Endothelial cell of umbilical vein (primary cell): Measurements from ENCODE around the gene SNAPC2. TPM values are rescaled to one million over a fixed set of nuclear protein-coding genes. Genes with fewer than 3 reads are reported as not detected.

ENCODE experiments used
- BruUV-seq: library from RNA; stranded (reverse); fragments of 400-500 nt; replicated peaks from 2 replicates; lab custom pipeline; 2021; lab: Mats Ljungman, UMichigan
- CTCF ChIA-PET: fragments of 300-600, 350-600 bp; sonication (Branson Sonifier 250); formaldehyde crosslinking; loops from one replicate; lab custom pipeline; 2021; ENCODE audit warnings: antibody characterized with exemption, inconsistent platforms; lab: Charles Lee
- POLR2A ChIA-PET: fragments of 300-600, 350-600 bp; sonication (Branson Sonifier 250); formaldehyde crosslinking; loops from one replicate; lab custom pipeline; 2021; ENCODE audit warnings: antibody characterized with exemption, inconsistent platforms; lab: Charles Lee
- DNase-seq: peaks from one replicate; pipeline ENCODE4 v3.0.0-alpha.2; 2011; ENCODE audit warnings: low read depth, low spot score
- FAIRE-seq: peaks from 2 replicates; lab custom pipeline; 2011; peaks lifted over from hg19 to GRCh38; lab: Jason Lieb, UNC
- H2AFZ ChIP-seq: 2 replicates; pipeline ENCODE4 v1.6.0; 2012; ENCODE audit warnings: low read depth, low read length, control low read depth, inconsistent platforms
- H3K27ac ChIP-seq: 2 replicates; pipeline ENCODE4 v1.5.1; 2011; ENCODE audit warnings: low read depth, mild to moderate bottlenecking, control low read depth, low read length, moderate library complexity; ENCODE audit not compliant: insufficient read depth
- H3K27me3 ChIP-seq, 2 experiments: 2 replicates each; pipeline versions ENCODE4 v1.6.0 to v1.6.1; 2011; ENCODE audit warnings: low read length in 2 of 2, mixed read lengths in 1 of 2; ENCODE audit not compliant: control insufficient read depth in 2 of 2, insufficient read depth in 2 of 2
- H3K36me3 ChIP-seq, 2 experiments: 2 replicates in 1 of 2; 3 replicates in 1 of 2; pipeline ENCODE4 v1.5.1; 2011; ENCODE audit warnings: low read length in 2 of 2, mild to moderate bottlenecking in 1 of 2, moderate library complexity in 1 of 2; ENCODE audit not compliant: control insufficient read depth in 2 of 2, insufficient read depth in 2 of 2; ENCODE audit errors: extremely low read depth in 1 of 2
- H3K4me1 ChIP-seq: 3 replicates; pipeline ENCODE4 v1.5.1; 2011; ENCODE audit warnings: mild to moderate bottlenecking, low read length; ENCODE audit not compliant: control insufficient read depth, insufficient read depth; ENCODE audit errors: extremely low read depth
- H3K4me2 ChIP-seq: 2 replicates; pipeline ENCODE4 v1.6.1; 2011; ENCODE audit warnings: low read length, control low read depth, mixed read lengths; ENCODE audit not compliant: insufficient read depth
- H3K4me3 ChIP-seq, 3 experiments: fragments of 200-600 bp in 1 of 3; sonication (generic), shearing (Covaris generic) in 1 of 3; replicated peaks in 1 of 3; 2 replicates each; pipeline ENCODE4 v1.5.1; 2011 to 2016; ENCODE audit warnings: control low read depth in 3 of 3, low read length in 3 of 3, mild to moderate bottlenecking in 2 of 3, inconsistent platforms in 1 of 3, low read depth in 1 of 3, moderate library complexity in 1 of 3; ENCODE audit not compliant: insufficient read depth in 1 of 3
- H3K79me2 ChIP-seq: 2 replicates; pipeline ENCODE4 v1.6.0; 2012; ENCODE audit warnings: low read length, inconsistent platforms; ENCODE audit not compliant: control insufficient read depth, insufficient read depth
- H3K9ac ChIP-seq: replicated peaks from 2 replicates; pipeline ENCODE3; 2011; ENCODE audit warnings: low read length, control low read depth; ENCODE audit not compliant: insufficient read depth; ENCODE audit errors: extremely low read depth
- H3K9me1 ChIP-seq: replicated peaks from 3 replicates; pipeline ENCODE4 v1.6.0; 2011; ENCODE audit warnings: mild to moderate bottlenecking, low read length; ENCODE audit not compliant: control insufficient read depth, insufficient read depth; ENCODE audit errors: extremely low read depth
- H3K9me3 ChIP-seq: replicated peaks from 2 replicates; pipeline ENCODE4 v1.5.1; 2012; ENCODE audit warnings: low read length, inconsistent platforms; ENCODE audit not compliant: control insufficient read depth, insufficient read depth
- H4K20me1 ChIP-seq: replicated peaks from 2 replicates; pipeline ENCODE3; 2011; ENCODE audit warnings: mild to moderate bottlenecking, low read length; ENCODE audit not compliant: control insufficient read depth, insufficient read depth; ENCODE audit errors: extremely low read depth
- EZH2 ChIP-seq: IDR thresholded peaks from 2 replicates; pipeline ENCODE4 v1.6.1; 2012; ENCODE audit warnings: borderline replicate concordance, low read depth, mild to moderate bottlenecking, moderate library complexity, low read length, inconsistent platforms; ENCODE audit not compliant: severe bottlenecking
- FOS ChIP-seq: IDR thresholded peaks from 2 replicates; pipeline ENCODE4 v1.6.1; 2011; ENCODE audit warnings: mild to moderate bottlenecking, low read length, moderate library complexity, borderline replicate concordance; ENCODE audit not compliant: insufficient read depth
- GATA2 ChIP-seq: IDR thresholded peaks from 2 replicates; pipeline ENCODE4 v1.7.0; 2011; ENCODE audit warnings: low read depth, mild to moderate bottlenecking, moderate library complexity, mixed read lengths, low read length; ENCODE audit not compliant: insufficient read length, insufficient read depth
- JUN ChIP-seq: IDR thresholded peaks from 2 replicates; pipeline ENCODE4 v1.6.1; 2011; ENCODE audit warnings: borderline replicate concordance, low read depth; ENCODE audit not compliant: insufficient read length, insufficient read depth
- MYC ChIP-seq: IDR thresholded peaks from one replicate; pipeline ENCODE4 v1.6.1; 2011; ENCODE audit warnings: mild to moderate bottlenecking, low read depth, low read length
- POLR2A ChIP-seq: IDR thresholded peaks from 2 replicates; pipeline ENCODE4 v1.6.1; 2012; ENCODE audit warnings: low read depth, mild to moderate bottlenecking, control low read depth, low read length
- POLR2AphosphoS5 ChIP-seq: IDR thresholded peaks from 2 replicates; pipeline ENCODE4 v1.6.1; 2012; ENCODE audit warnings: low read depth, mild to moderate bottlenecking, control low read depth, low read length, moderate library complexity; ENCODE audit not compliant: insufficient read depth
- dilution Hi-C: fragments of 300-500 bp; cut with MboI; formaldehyde crosslinking; loops from one replicate; pipeline ENCODE4 v1.15.0; 2019; ENCODE audit warnings: low sequenced_read_pairs; ENCODE audit not compliant: extremely low pct_ligation_motif_present
- intact Hi-C: fragments of 100-400 bp; cut with micrococcal nuclease; formaldehyde crosslinking; loops from one replicate; pipeline ENCODE4 v1.10.0; 2022
- polyA plus RNA-seq, 4 experiments: library from polyadenylated mRNA; depleted of rRNA in 3 of 4; stranded (reverse) in 3 of 4; unstranded in 1 of 4; fragments of >200 nt; gene quantifications; 2 replicates each; pipeline versions ENCODE4 v1.2.1 to v1.2.3, GENCODE V29; 2011 to 2012; ENCODE audit warnings: missing spikeins in 1 of 4
- total RNA-seq: library from RNA; stranded (reverse); gene quantifications from 2 replicates; pipeline ENCODE4 v1.2.3, GENCODE V29; 2021
- TF ChIP-seq, protein P1 (sequence below), 2 donors: IDR thresholded peaks; 1 replicate in 1 of 2; 2 replicates in 1 of 2; pipeline ENCODE4 v1.5.1; 2011; ENCODE audit warnings: low read length in 2 of 2, mild to moderate bottlenecking in 2 of 2, moderate library complexity in 2 of 2, control low read depth in 1 of 2, inconsistent platforms in 1 of 2, low read depth in 1 of 2; ENCODE audit not compliant: insufficient read depth in 1 of 2; ENCODE audit errors: extremely low read depth in 1 of 2
- TF ChIP-seq, protein P2 (sequence below): IDR thresholded peaks from 2 replicates; pipeline ENCODE4 v1.6.1; 2011; ENCODE audit not compliant: insufficient read depth, insufficient read length

The SNAPC2 gene
- total and polyA plus RNA-seq, 2 donors (not counting 3 experiments of a cell fraction or from before 2014, with no cell fraction given): 23.7 to 25.8 TPM

DNA sequence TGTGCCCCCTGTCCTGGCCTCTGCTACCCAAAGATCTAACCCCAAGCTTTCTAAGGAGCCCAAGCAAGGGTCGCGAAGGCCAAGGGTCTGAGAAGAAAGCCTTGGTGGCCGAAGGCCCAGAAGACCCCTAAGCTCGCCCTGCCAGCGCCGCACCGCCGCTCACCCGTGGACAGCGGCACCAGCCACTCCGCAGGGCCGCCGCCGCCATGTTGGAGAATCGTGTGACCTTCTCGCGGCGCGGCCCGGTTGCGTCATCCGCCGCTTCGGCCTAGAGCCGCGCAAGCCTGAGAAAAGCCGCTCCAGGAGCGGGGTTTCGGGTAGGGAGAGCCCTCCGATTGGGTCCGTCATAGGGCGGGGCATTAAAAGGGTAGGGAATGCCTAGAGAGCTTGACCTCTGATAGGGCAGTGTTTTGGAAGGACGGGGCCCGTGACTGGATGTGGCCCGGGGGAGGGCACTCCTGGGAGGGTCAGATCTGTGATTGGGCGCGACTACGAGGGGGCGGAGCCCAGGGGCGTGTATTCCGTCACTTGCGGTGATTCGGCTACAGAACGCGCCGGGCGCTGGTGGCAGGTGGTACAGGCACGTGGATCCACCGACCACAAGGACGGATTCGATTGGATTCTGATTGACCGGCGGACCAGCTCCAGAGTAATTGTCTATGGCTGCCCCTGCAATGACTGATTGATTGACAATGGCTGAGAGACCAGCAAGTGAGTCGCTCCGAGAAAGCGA is 23.5 kb downstream of the SNAPC2 start, which contains the start of gene TIMM44:
Gene TIMM44 (minus strand): TSS at position 223 of the 733 bp plus-strand sequence. CDS start 15 bp downstream, at position 208.
- no peaks in the 10 kb centered on the region for H3K27me3 ChIP-seq
- intact Hi-C loops: loop anchor here (1.0 to 2.0 kb wide), 6 partner anchors 14 to 310 kb away; partner anchors contain the start of gene SNAPC2
- no peaks in the 10 kb centered on the region for H3K9me3 ChIP-seq
- H3K27ac ChIP-seq: peak within 1 kb of the TSS; percentile 89
- H3K36me3 ChIP-seq: peaks cover 0 to 4% of the 10 kb centered on the region in 2 experiments
- no TSS peak for BruUV-seq
- dilution Hi-C loops: no loop called here
- H3K4me2 ChIP-seq: peak within 1 kb of the TSS; percentile 98
- H3K79me2 ChIP-seq: peaks cover 22% of the 10 kb centered on the region
- DNase-seq: peak; percentile 99
- peak within 1 kb of the TSS; percentile 73 to 93 (median 88) for H3K4me3 ChIP-seq
- H3K4me1 ChIP-seq: peaks cover 9% of the 10 kb centered on the region
- CTCF ChIA-PET: interaction anchor here (0.6 to 3.4 kb wide), 33 partner anchors 10 to 856 kb away, joined by 3 to 101 read pairs (median 6); partner anchors contain the start of genes ELAVL1, KANK3, MAP2K7 and SNAPC2
- peak within 1 kb of the TSS; percentile 98 for H3K9ac ChIP-seq
- no peaks in the 10 kb centered on the region for H4K20me1 ChIP-seq
- peak; percentile 95 for FAIRE-seq
- POLR2A ChIA-PET: interaction anchor here (0.6 to 2.0 kb wide), 7 partner anchors 9 to 309 kb away, joined by 4 to 21 read pairs (median 6); partner anchors contain the start of gene SNAPC2
- TF ChIP-seq FOS: no peak
- peak; percentile 96 for TF ChIP-seq POLR2A
- TF ChIP-seq GATA2: no peak
- peak; percentile 32 for TF ChIP-seq MYC
- no peak for TF ChIP-seq EZH2
- no peak for TF ChIP-seq JUN
- TF ChIP-seq, protein P1, sequence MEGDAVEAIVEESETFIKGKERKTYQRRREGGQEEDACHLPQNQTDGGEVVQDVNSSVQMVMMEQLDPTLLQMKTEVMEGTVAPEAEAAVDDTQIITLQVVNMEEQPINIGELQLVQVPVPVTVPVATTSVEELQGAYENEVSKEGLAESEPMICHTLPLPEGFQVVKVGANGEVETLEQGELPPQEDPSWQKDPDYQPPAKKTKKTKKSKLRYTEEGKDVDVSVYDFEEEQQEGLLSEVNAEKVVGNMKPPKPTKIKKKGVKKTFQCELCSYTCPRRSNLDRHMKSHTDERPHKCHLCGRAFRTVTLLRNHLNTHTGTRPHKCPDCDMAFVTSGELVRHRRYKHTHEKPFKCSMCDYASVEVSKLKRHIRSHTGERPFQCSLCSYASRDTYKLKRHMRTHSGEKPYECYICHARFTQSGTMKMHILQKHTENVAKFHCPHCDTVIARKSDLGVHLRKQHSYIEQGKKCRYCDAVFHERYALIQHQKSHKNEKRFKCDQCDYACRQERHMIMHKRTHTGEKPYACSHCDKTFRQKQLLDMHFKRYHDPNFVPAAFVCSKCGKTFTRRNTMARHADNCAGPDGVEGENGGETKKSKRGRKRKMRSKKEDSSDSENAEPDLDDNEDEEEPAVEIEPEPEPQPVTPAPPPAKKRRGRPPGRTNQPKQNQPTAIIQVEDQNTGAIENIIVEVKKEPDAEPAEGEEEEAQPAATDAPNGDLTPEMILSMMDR (IDR thresholded peaks at IDR 0.05; ENCODE audit: extremely low read depth in 1 of 2, insufficient read depth in 1 of 2, low read depth in 1 of 2, low read length in 2 of 2): no peak
- TF ChIP-seq POLR2AphosphoS5: peak; percentile 80
- TF ChIP-seq, protein P2, sequence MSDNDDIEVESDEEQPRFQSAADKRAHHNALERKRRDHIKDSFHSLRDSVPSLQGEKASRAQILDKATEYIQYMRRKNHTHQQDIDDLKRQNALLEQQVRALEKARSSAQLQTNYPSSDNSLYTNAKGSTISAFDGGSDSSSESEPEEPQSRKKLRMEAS: peak; percentile 88
- H3K9me1 ChIP-seq: no peaks in the 10 kb centered on the region
- H2AFZ ChIP-seq: peak within 1 kb of the TSS; percentile 98
